ENCODE data around the gene SCO1.

SCO1 gene

GRCh38 chr17:10646392-10646990, 50.8 kb downstream of the SCO1 start:
- H3K27me3 Mint-ChIP-seq (ENCODE audit: low read depth) = peaks cover 3% of the 10 kb centered on the region
- TF ChIP-seq, protein P1, sequence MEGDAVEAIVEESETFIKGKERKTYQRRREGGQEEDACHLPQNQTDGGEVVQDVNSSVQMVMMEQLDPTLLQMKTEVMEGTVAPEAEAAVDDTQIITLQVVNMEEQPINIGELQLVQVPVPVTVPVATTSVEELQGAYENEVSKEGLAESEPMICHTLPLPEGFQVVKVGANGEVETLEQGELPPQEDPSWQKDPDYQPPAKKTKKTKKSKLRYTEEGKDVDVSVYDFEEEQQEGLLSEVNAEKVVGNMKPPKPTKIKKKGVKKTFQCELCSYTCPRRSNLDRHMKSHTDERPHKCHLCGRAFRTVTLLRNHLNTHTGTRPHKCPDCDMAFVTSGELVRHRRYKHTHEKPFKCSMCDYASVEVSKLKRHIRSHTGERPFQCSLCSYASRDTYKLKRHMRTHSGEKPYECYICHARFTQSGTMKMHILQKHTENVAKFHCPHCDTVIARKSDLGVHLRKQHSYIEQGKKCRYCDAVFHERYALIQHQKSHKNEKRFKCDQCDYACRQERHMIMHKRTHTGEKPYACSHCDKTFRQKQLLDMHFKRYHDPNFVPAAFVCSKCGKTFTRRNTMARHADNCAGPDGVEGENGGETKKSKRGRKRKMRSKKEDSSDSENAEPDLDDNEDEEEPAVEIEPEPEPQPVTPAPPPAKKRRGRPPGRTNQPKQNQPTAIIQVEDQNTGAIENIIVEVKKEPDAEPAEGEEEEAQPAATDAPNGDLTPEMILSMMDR (IDR thresholded peaks at IDR 0.05; ENCODE audit: unreplicated experiment in 3 of 3) = peak; percentile 76 to 86 (median 81)
- H3K27ac Mint-ChIP-seq = no peak overlapping the region
- no peak overlapping the region for H3K4me3 Mint-ChIP-seq
- H3K36me3 Mint-ChIP-seq (ENCODE audit: low read depth) = peaks cover 11% of the 10 kb centered on the region
- H3K9me3 Mint-ChIP-seq = no peaks in the 10 kb centered on the region
- H3K4me1 Mint-ChIP-seq = peaks cover 32% of the 10 kb centered on the region

GRCh38 chr17:10640475-10640874, 56.9 kb downstream of the SCO1 start:
- H3K4me1 Mint-ChIP-seq = peaks cover 20% of the 10 kb centered on the region
- no peaks in the 10 kb centered on the region for H3K9me3 Mint-ChIP-seq
- TF ChIP-seq, protein P1 (IDR thresholded peaks at IDR 0.05; ENCODE audit: unreplicated experiment in 3 of 3) = no peak
- H3K27ac Mint-ChIP-seq = no peak overlapping the region
- no peaks in the 10 kb centered on the region for H3K27me3 Mint-ChIP-seq (ENCODE audit: low read depth)
- peaks cover 47% of the 10 kb centered on the region for H3K36me3 Mint-ChIP-seq (ENCODE audit: low read depth)
- H3K4me3 Mint-ChIP-seq = no peak overlapping the region

GRCh38 chr17:10638151-10638550, 59.2 kb downstream of the SCO1 start:
- peaks cover 51% of the 10 kb centered on the region for H3K36me3 Mint-ChIP-seq (ENCODE audit: low read depth)
- no peak overlapping the region for H3K4me3 Mint-ChIP-seq
- H3K27me3 Mint-ChIP-seq (ENCODE audit: low read depth) = no peaks in the 10 kb centered on the region
- H3K27ac Mint-ChIP-seq = no peak overlapping the region
- no peaks in the 10 kb centered on the region for H3K9me3 Mint-ChIP-seq
- TF ChIP-seq, protein P1 (IDR thresholded peaks at IDR 0.05; ENCODE audit: unreplicated experiment in 3 of 3) = no peak
- peaks cover 13% of the 10 kb centered on the region for H3K4me1 Mint-ChIP-seq

GRCh38 chr17:10635290-10635689, 62.0 kb downstream of the SCO1 start:
- TF ChIP-seq, protein P1 (IDR thresholded peaks at IDR 0.05; ENCODE audit: unreplicated experiment in 3 of 3) = no peak
- H3K4me1 Mint-ChIP-seq = peaks cover 15% of the 10 kb centered on the region
- no peaks in the 10 kb centered on the region for H3K9me3 Mint-ChIP-seq
- H3K27me3 Mint-ChIP-seq (ENCODE audit: low read depth) = no peaks in the 10 kb centered on the region
- peak overlapping the region in 1 of 3 experiments; percentile 15 for H3K27ac Mint-ChIP-seq
- H3K36me3 Mint-ChIP-seq (ENCODE audit: low read depth) = peaks cover 49% of the 10 kb centered on the region
- no peak overlapping the region for H3K4me3 Mint-ChIP-seq

DNA sequence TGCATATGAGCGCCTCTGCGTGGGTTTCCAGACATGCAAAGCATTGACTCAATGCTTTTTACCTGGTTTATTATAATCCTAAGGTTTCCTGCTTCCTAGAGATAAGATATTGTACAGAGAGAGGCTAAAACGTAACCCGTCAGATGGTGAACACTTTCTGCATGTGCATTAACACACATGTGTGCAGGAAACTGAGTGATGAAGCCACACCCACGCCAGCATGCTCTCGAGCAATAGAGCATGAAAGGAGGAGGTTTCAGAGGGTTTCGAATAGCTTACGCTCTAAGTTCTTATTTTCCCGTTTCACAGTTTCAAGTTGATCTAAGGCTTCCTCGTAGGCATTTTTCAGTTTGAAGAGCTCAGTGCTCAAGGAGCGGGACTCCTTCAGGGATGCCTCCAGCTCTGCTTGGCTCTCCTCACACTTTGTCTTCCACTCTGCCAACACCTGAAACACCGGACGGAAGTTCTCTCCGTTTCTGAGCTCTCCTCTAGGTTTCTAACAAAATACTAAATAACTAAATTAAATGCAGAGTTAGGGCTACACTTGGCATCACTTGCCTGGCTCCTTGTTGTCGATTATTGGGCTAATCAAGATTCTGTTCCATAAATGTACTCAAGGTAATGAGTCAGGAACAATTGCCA, 63.5 kb downstream of the SCO1 start:
- Mint-ChIP-seq H3K4me1 (peaks cover 11% of the 10 kb centered on the region), H3K4me3 (no peak overlapping the region), H3K27me3 (ENCODE audit: low read depth) (no peaks in the 10 kb centered on the region), H3K27ac (no peak overlapping the region), H3K36me3 (ENCODE audit: low read depth) (peaks cover 44% of the 10 kb centered on the region), H3K9me3 (no peaks in the 10 kb centered on the region)
- TF ChIP-seq, protein P1 (IDR thresholded peaks at IDR 0.05; ENCODE audit: unreplicated experiment in 3 of 3) = no peak

GRCh38 chr17:10631701-10632100, 65.6 kb downstream of the SCO1 start:
- TF ChIP-seq, protein P1 (IDR thresholded peaks at IDR 0.05; ENCODE audit: unreplicated experiment in 3 of 3) = no peak
- Mint-ChIP-seq H3K27ac (no peak overlapping the region), H3K36me3 (ENCODE audit: low read depth) (peaks cover 30% of the 10 kb centered on the region), H3K27me3 (ENCODE audit: low read depth) (no peaks in the 10 kb centered on the region), H3K4me3 (no peak overlapping the region), H3K9me3 (no peaks in the 10 kb centered on the region), H3K4me1 (peaks cover 11% of the 10 kb centered on the region)

Data from nephron (organoid).